Smooth muscle cell (in vitro differentiated cells): ENCODE data around the gene NFAT5. TPM values are rescaled to one million over a fixed set of nuclear protein-coding genes. Genes with fewer than 3 reads are reported as not detected.

Experiments
- DNase-seq: peaks from one replicate; lab custom pipeline; 2025; ENCODE audit not compliant: unreplicated experiment; lab: John Stamatoyannopoulos, UW
- H2AFZ ChIP-seq: fragments of 200-600 bp; sonication (generic); 2 replicates; pipeline ENCODE4 v1.6.0; 2016; ENCODE audit warnings: antibody characterized with exemption, low read depth, mild to moderate bottlenecking
- H3F3A ChIP-seq: fragments of 200-600 bp; sonication (generic); 2 replicates; pipeline ENCODE4 v1.6.0; 2017; ENCODE audit warnings: antibody characterized with exemption, low read depth
- H3K27ac ChIP-seq: fragments of 200-600 bp; sonication (generic); 2 replicates; pipeline ENCODE4 v1.5.1; 2016; ENCODE audit warnings: low read depth, mild to moderate bottlenecking
- H3K27me3 ChIP-seq: fragments of 200-600 bp; sonication (generic); 2 replicates; pipeline ENCODE4 v1.6.1; 2016; ENCODE audit warnings: low read depth, mild to moderate bottlenecking
- H3K36me3 ChIP-seq: fragments of 200-600 bp; sonication (generic); 2 replicates; pipeline ENCODE4 v1.5.1; 2016; ENCODE audit warnings: low read depth
- H3K4me1 ChIP-seq: fragments of 200-600 bp; sonication (generic); 2 replicates; pipeline ENCODE4 v1.5.1; 2016; ENCODE audit warnings: low read depth
- H3K4me2 ChIP-seq: fragments of 200-600 bp; sonication (generic); 2 replicates; pipeline ENCODE4 v1.6.0; 2016; ENCODE audit warnings: mild to moderate bottlenecking
- H3K4me3 ChIP-seq: fragments of 200-600 bp; sonication (generic); 2 replicates; pipeline ENCODE4 v1.5.1; 2016; ENCODE audit warnings: mild to moderate bottlenecking
- H3K79me2 ChIP-seq: fragments of 200-600 bp; sonication (generic); 2 replicates; pipeline ENCODE4 v1.6.0; 2016; ENCODE audit warnings: low read depth, mild to moderate bottlenecking
- H3K9ac ChIP-seq: fragments of 200-600 bp; sonication (generic); 2 replicates; pipeline ENCODE4 v1.6.0; 2016; ENCODE audit warnings: low read depth
- H3K9me3 ChIP-seq: fragments of 200-600 bp; sonication (generic); replicated peaks from 2 replicates; pipeline ENCODE4 v1.5.1; 2016; ENCODE audit warnings: low read depth
- H4K20me1 ChIP-seq: fragments of 200-600 bp; sonication (generic); 2 replicates; pipeline ENCODE4 v1.6.0; 2016; ENCODE audit warnings: low read depth
- CTCF ChIP-seq: fragments of 200-600 bp; sonication (generic); IDR thresholded peaks from 2 replicates; pipeline ENCODE4 v1.5.1; 2017; ENCODE audit warnings: borderline replicate concordance, mild to moderate bottlenecking, antibody characterized with exemption; ENCODE audit not compliant: insufficient read depth, poor library complexity, severe bottlenecking
- WGBS: methylation state at CpG from one replicate; pipeline ENCODE4 v1.1.7; 2016; ENCODE audit warnings: low lambda C conversion rate; 5-methylcytosine and 5-hydroxymethylcytosine counted together
- polyA plus RNA-seq: library from polyadenylated mRNA; unstranded; fragments of >200 nt; fragmentation: Nextera tagmentation; extraction: Ambion mirVana; gene quantifications from 2 replicates; pipeline ENCODE4 v1.2.1, GENCODE V29; 2016
- total RNA-seq: library from RNA; depleted of rRNA; stranded (reverse); fragments of >200 nt; gene quantifications from 2 replicates; pipeline ENCODE4 v1.2.3, GENCODE V29; 2014

The NFAT5 gene
- total and polyA plus RNA-seq, 2 experiments from 2014 or later = 4.2 to 44.3 TPM

GRCh38 chr16:69598045-69598444 lies 32.3 kb downstream of the NFAT5 start:
- Histone ChIP-seq H3K27ac (no peak overlapping the region), H3K9me3 (no peaks in the 10 kb centered on the region)
- 97% methylated on average over 5 of the region's 5 CpGs for WGBS

GRCh38 chr16:69599731-69600130 lies 34.0 kb downstream of the NFAT5 start:
- no peaks in the 10 kb centered on the region for H3K4me1 ChIP-seq
- H3K27ac ChIP-seq = no peak overlapping the region
- H3K4me3 ChIP-seq = no peak overlapping the region
- DNase-seq = no peak
- no peaks in the 10 kb centered on the region for H3K27me3 ChIP-seq
- no peak for TF ChIP-seq CTCF
- no peak overlapping the region for H3K4me2 ChIP-seq
- peaks cover 88% of the 10 kb centered on the region for H3K79me2 ChIP-seq
- no peaks in the 10 kb centered on the region for H3K9me3 ChIP-seq
- H3K36me3 ChIP-seq = no peaks in the 10 kb centered on the region
- 93% methylated on average over 1 of the region's 1 CpG for WGBS
- no peaks in the 10 kb centered on the region for H3F3A ChIP-seq
- H4K20me1 ChIP-seq = peaks cover 100% of the 10 kb centered on the region
- no peak overlapping the region for H3K9ac ChIP-seq
- no peak overlapping the region for H2AFZ ChIP-seq

More at GRCh38 chr16:69598045-69598444, 32.3 kb downstream of the NFAT5 start:
- H3K9ac ChIP-seq = no peak overlapping the region
- peaks cover 100% of the 10 kb centered on the region for H4K20me1 ChIP-seq
- H3K27me3 ChIP-seq = no peaks in the 10 kb centered on the region
- H3K79me2 ChIP-seq = peaks cover 88% of the 10 kb centered on the region
- no peaks in the 10 kb centered on the region for H3K36me3 ChIP-seq
- H3K4me3 ChIP-seq = no peak overlapping the region
- H3F3A ChIP-seq = peaks cover under 1% of the 10 kb centered on the region
- no peak overlapping the region for H2AFZ ChIP-seq
- no peak for TF ChIP-seq CTCF
- H3K4me1 ChIP-seq = no peaks in the 10 kb centered on the region
- H3K4me2 ChIP-seq = no peak overlapping the region
- DNase-seq = no peak

GRCh38 chr16:69600202-69600601 lies 34.4 kb downstream of the NFAT5 start:
- H3K79me2 ChIP-seq = peaks cover 93% of the 10 kb centered on the region
- no peak overlapping the region for H3K4me3 ChIP-seq
- H3K4me2 ChIP-seq = no peak overlapping the region
- H3F3A ChIP-seq = no peaks in the 10 kb centered on the region
- H3K27me3 ChIP-seq = no peaks in the 10 kb centered on the region
- no peak overlapping the region for H2AFZ ChIP-seq
- H3K9ac ChIP-seq = no peak overlapping the region
- DNase-seq = no peak
- H3K27ac ChIP-seq = no peak overlapping the region
- TF ChIP-seq CTCF = no peak
- H3K4me1 ChIP-seq = no peaks in the 10 kb centered on the region
- H3K9me3 ChIP-seq = no peaks in the 10 kb centered on the region
- H3K36me3 ChIP-seq = no peaks in the 10 kb centered on the region
- peaks cover 100% of the 10 kb centered on the region for H4K20me1 ChIP-seq

- Histone ChIP-seq H3K9ac (no peak overlapping the region), H3K27ac (no peak overlapping the region), H2AFZ (no peak overlapping the region), H3F3A (no peaks in the 10 kb centered on the region), H3K27me3 (no peaks in the 10 kb centered on the region), H3K4me3 (no peak overlapping the region), H3K4me1 (no peaks in the 10 kb centered on the region), H3K4me2 (no peak overlapping the region), H3K79me2 (peaks cover 98% of the 10 kb centered on the region), H3K9me3 (no peaks in the 10 kb centered on the region), H3K36me3 (no peaks in the 10 kb centered on the region), H4K20me1 (peaks cover 100% of the 10 kb centered on the region)
- no peak for TF ChIP-seq CTCF
- DNase-seq = no peak
- 96% methylated on average over 6 of the region's 6 CpGs for WGBS
Measured at GRCh38 chr16:69601250-69601649, 35.5 kb downstream of the NFAT5 start.
